GM12801 (cell line): ENCODE measurements around the gene GNL3.

Experiments used
- TF ChIP-seq, protein P1 (sequence below): IDR thresholded peaks from one replicate; pipeline ENCODE4 v1.5.1; 2011; ENCODE audit warnings: control low read depth; ENCODE audit not compliant: insufficient read length; ENCODE audit errors: extremely low read depth

Gene GNL3

DNA sequence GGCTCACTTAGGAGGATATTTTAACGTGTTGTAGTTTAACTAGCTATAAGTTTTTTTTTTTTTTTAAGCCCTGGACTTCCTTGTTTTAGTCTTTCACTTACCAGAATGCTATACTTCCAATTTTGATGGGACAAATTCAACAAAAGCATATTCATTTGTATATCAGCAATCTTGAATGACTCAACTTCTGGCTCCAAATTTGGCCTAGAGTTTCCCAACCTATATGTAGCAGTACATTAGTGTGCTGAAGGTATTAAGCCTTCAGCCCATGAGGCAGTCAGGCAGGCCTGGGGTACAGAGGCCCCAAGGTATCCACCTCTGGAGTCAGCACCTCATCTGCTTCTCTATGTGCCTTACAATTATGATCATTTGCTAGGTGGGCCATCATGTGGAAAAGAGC, 6.0 kb upstream of the GNL3 start:
- TF ChIP-seq, protein P1, sequence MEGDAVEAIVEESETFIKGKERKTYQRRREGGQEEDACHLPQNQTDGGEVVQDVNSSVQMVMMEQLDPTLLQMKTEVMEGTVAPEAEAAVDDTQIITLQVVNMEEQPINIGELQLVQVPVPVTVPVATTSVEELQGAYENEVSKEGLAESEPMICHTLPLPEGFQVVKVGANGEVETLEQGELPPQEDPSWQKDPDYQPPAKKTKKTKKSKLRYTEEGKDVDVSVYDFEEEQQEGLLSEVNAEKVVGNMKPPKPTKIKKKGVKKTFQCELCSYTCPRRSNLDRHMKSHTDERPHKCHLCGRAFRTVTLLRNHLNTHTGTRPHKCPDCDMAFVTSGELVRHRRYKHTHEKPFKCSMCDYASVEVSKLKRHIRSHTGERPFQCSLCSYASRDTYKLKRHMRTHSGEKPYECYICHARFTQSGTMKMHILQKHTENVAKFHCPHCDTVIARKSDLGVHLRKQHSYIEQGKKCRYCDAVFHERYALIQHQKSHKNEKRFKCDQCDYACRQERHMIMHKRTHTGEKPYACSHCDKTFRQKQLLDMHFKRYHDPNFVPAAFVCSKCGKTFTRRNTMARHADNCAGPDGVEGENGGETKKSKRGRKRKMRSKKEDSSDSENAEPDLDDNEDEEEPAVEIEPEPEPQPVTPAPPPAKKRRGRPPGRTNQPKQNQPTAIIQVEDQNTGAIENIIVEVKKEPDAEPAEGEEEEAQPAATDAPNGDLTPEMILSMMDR = no peak

DNA sequence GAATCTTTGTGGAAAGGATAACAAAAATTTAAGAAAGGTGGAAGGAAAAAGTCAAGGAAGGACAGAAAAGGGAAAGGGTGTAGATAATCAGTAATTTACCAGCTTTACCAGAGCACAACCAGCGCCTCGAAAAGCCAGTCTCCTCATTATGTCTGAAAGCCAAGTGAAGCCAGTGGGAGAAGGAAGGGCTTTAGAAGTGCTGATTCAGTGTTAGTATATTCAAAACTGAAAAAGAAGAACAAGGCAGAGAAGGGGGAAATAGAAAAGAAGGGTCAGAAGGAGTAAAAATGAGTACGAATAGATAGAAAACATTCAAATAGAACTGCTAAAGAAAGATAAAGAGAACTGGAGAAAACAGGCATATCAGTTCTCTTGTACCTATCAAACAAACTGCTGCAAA, 4.2 kb upstream of the GNL3 start:
- TF ChIP-seq, protein P1 = no peak

DNA sequence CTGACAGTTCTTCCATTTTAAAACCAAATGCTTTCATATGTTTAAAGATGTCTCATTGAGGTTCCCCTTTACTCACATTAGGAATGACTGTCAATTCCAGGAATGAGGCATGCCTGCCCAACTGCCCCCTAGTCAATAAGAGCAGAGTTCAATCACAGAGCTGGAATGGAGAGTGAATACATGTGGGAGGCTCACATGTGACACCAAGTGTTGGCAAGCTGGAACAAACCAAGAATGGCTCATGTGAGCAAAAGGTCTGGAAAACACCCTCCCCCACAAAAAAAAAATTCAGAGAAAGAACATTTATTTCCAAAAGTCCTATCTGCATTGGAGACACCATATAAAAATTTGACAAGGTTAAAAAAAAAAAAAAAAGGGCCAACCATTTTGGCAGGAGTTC, 3.8 kb upstream of the GNL3 start:
- TF ChIP-seq, protein P1 = no peak

DNA sequence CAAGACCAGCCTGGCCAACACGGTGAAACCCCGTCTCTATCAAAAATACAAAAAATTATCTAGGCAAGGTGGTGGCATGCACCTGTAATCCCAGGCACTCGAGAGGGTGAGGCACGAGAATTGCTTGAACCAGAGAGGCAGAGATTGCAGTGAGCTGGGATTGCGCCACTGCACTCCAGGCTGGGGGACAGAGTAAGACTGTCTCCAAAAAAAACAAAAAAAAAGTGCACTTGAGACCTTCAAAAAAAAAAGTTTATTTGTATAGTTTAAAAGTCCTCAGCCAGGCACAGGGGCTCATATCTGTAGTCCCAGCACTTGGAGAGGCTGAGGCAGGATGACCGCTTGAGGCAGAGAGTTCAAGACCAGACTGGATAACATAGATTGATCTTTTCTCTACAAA, 2.2 kb upstream of the GNL3 start:
- TF ChIP-seq, protein P1 = no peak

DNA sequence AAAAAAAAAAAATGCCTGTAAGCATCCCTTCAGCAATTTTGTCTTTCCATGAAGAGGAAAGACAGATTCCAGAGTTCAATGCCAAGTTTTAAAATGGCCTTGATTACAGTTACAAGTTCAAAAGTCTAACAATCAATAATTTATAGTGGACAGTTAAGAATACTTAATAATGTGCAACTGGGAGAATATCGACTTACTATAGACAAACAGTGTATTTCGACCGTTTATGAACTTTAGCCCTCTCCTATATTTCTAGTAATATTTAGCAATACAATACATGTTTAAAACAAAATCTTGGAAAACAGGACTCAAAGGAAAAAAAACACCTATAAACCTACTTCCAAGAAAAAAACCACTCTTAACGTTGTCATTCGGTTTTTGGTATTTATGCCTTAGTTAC, 1.6 kb upstream of the GNL3 start:
- TF ChIP-seq, protein P1 = no peak

DNA sequence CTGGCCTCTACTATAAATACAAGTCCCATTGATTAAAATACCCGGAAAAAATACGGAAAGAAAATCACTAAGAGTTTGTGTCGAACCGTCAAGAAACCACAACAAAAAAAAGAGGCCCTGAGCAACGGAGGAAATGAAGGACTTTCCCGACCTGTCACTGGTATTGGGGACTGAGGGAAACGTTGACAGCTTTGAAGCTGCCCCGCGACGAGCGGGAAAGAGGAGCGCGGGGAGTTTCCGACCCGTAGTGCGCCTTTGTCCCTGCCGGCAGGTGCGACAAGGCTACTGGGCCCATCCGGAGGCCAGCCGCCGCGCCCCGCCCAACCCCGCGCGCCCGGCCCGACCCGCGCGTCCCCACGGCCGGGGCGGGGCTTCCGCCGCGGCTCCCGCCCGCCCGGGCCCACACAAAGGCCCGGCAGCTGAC, 535 bp upstream of the GNL3 start:
- TF ChIP-seq, protein P1 = no peak

DNA sequence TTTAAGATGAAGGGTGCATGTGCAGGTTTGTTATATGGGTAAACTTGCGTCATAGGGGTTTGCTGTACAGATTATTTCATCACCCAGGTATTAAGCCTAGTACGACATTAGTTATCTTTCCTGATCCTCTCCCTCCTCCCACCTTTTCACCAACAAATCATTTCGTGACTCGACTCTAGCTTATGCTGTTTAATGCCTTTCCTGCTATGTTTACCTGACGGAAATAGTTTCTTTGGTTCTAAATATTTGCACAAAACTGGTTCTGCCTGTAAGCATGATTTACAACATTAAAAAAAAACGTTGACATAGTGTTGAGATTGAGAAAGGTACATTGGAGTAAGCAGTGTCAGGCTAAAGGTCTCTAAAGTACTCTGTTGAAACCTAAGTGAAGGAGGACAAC, 2.4 kb downstream of the GNL3 start:
- TF ChIP-seq, protein P1 = no peak

DNA sequence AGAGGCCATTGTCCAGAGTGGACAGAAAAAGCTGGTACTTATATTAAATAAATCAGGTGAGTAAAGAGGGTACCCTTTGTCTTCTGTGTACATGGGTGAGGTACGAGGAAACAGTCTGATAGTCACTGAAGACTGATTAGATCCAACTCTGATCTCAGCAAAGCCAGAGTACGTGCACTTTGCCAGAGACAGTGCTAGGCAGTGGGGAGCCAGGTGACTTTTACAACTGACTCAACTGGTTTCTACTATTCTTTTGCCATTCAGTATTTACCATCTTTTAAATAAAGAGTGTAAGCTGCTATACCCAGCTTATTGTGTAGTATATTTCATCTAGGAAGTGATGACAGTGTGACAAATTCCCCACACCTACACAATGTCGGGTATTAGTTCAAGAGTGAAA, 3.3 kb downstream of the GNL3 start:
- TF ChIP-seq, protein P1 = no peak
